HCT116 (cell line): Measurements from ENCODE around the gene CELF4. TPM values are rescaled to one million over a fixed set of nuclear protein-coding genes. Genes with fewer than 3 reads are reported as not detected.

Source experiments
- ATAC-seq: fragments of 200-7000 bp; cut with Tn5 transposase; 2 replicates; pipeline ENCODE4 v1.9.1; 2020; ENCODE audit warnings: mild to moderate bottlenecking, moderate library complexity
- BruUV-seq: library from RNA; stranded (reverse); fragments of 400-500 nt; replicated peaks from 2 replicates; lab custom pipeline; 2021; lab: Mats Ljungman, UMichigan
- CTCF ChIA-PET: fragments of 300-600 bp; sonication (Branson Sonifier 250); formaldehyde crosslinking; loops from one replicate; lab custom pipeline; 2021; ENCODE audit warnings: antibody characterized with exemption; lab: Charles Lee
- POLR2A ChIA-PET: fragments of 300-600, 350-600 bp; sonication (Branson Sonifier 250); formaldehyde crosslinking; loops from one replicate; lab custom pipeline; 2021; ENCODE audit warnings: antibody characterized with exemption; lab: Charles Lee
- RAD21 ChIA-PET, 2 experiments: fragments of 300-600 bp; sonication (Branson Sonifier 250); formaldehyde crosslinking; loops; one replicate each; lab custom pipeline; 2023; ENCODE audit warnings: low total read pairs in 2 of 2; ENCODE audit not compliant: uncharacterized antibody in 2 of 2, unreplicated experiment in 2 of 2, low non-redundant PET in 1 of 2; lab: Charles Lee
- DNase-seq: peaks from one replicate; pipeline ENCODE4 v3.0.0-alpha.2; 2010; ENCODE audit warnings: low read depth, low spot score
- H2AFZ ChIP-seq: fragments of 200-600 bp; shearing (Covaris generic), sonication (generic); 2 replicates; pipeline ENCODE4 v1.6.1; 2017; ENCODE audit warnings: low read depth, mixed run types, mixed read lengths, antibody characterized with exemption, low read length; ENCODE audit not compliant: poor library complexity, severe bottlenecking
- H3K27ac ChIP-seq: 2 replicates; pipeline ENCODE4 v1.5.1; 2012; ENCODE audit warnings: low read depth, low read length
- H3K27me3 ChIP-seq: fragments of 200-600 bp; sonication (generic); 2 replicates; pipeline ENCODE4 v1.6.1; 2016; ENCODE audit warnings: mixed run types, low read length, mixed read lengths; ENCODE audit not compliant: insufficient read depth
- H3K36me3 ChIP-seq, 2 experiments: fragments of 200-500 bp in 1 of 2; fragments of 200-600 bp in 1 of 2; sonication (Bioruptor generic) in 1 of 2; sonication (generic) in 1 of 2; 2 replicates each; pipeline versions ENCODE4 v1.5.1 to v1.6.1; 2014 to 2016; ENCODE audit warnings: low read length in 2 of 2, inconsistent platforms in 1 of 2, mixed read lengths in 1 of 2, mixed run types in 1 of 2; ENCODE audit not compliant: insufficient read depth in 2 of 2, control insufficient read depth in 1 of 2
- H3K4me1 ChIP-seq, 2 experiments: fragments of 200-600 bp in 1 of 2; sonication (generic) in 1 of 2; 2 replicates each; pipeline versions ENCODE4 v1.5.1 to v1.6.1; 2012 to 2017; ENCODE audit warnings: low read length in 2 of 2, inconsistent platforms in 1 of 2, mild to moderate bottlenecking in 1 of 2, mixed read lengths in 1 of 2, mixed run types in 1 of 2, moderate library complexity in 1 of 2; ENCODE audit not compliant: insufficient read depth in 2 of 2, control insufficient read depth in 1 of 2
- H3K4me2 ChIP-seq: fragments of 200-600 bp; sonication (generic); 2 replicates; pipeline ENCODE4 v1.6.1; 2017; ENCODE audit warnings: mixed run types, low read length, mixed read lengths
- H3K4me3 ChIP-seq, 2 experiments: fragments of 200-600 bp in 1 of 2; sonication (generic) in 1 of 2; replicated peaks in 1 of 2; 2 replicates each; pipeline ENCODE4 v1.5.1; 2011 to 2016; ENCODE audit warnings: low read length in 2 of 2, control low read depth in 1 of 2, low read depth in 1 of 2, mild to moderate bottlenecking in 1 of 2, mixed read lengths in 1 of 2, mixed run types in 1 of 2
- H3K79me2 ChIP-seq: fragments of 200-600 bp; sonication (generic); 2 replicates; pipeline ENCODE4 v1.6.1; 2017; ENCODE audit warnings: mild to moderate bottlenecking, mixed run types, low read length, moderate library complexity, mixed read lengths; ENCODE audit not compliant: insufficient read depth
- H3K9ac ChIP-seq: fragments of 200-600 bp; sonication (generic); 2 replicates; pipeline ENCODE4 v1.6.1; 2016; ENCODE audit warnings: low read length, mixed read lengths
- H3K9me2 ChIP-seq: fragments of 200-600 bp; sonication (generic), shearing (Covaris generic); 2 replicates; pipeline ENCODE4 v1.6.1; 2017; ENCODE audit warnings: mixed run types, mild to moderate bottlenecking, moderate library complexity; ENCODE audit not compliant: insufficient read depth
- H3K9me3 ChIP-seq, 2 experiments: fragments of 200-500 bp in 1 of 2; fragments of 200-600 bp in 1 of 2; sonication (Bioruptor generic) in 1 of 2; sonication (generic) in 1 of 2; 2 replicates each; pipeline ENCODE4 v1.6.1; 2014 to 2017; ENCODE audit warnings: low read length in 2 of 2, mixed read lengths in 2 of 2, inconsistent platforms in 1 of 2, low read depth in 1 of 2, mild to moderate bottlenecking in 1 of 2, mixed run types in 1 of 2, moderate library complexity in 1 of 2; ENCODE audit not compliant: control insufficient read depth in 1 of 2, insufficient read depth in 1 of 2
- H4K20me1 ChIP-seq: fragments of 200-600 bp; sonication (generic), shearing (Covaris generic); 2 replicates; pipeline ENCODE4 v1.6.1; 2017; ENCODE audit warnings: mixed run types, mild to moderate bottlenecking, moderate library complexity; ENCODE audit not compliant: insufficient read depth
- CEBPB ChIP-seq: IDR thresholded peaks from 2 replicates; pipeline ENCODE4 v1.6.1; 2012; ENCODE audit warnings: low read depth
- EGR1 ChIP-seq: IDR thresholded peaks from 2 replicates; pipeline ENCODE4 v1.6.1; 2012; ENCODE audit warnings: low read depth
- ELF1 ChIP-seq: IDR thresholded peaks from 2 replicates; pipeline ENCODE4 v1.6.1; 2012; ENCODE audit warnings: low read depth, borderline replicate concordance
- EZH2phosphoT487 ChIP-seq: fragments of 200-600 bp; IDR thresholded peaks from 2 replicates; pipeline ENCODE4 v1.6.1; 2018; ENCODE audit warnings: antibody characterized with exemption, borderline replicate concordance
- POLR2A ChIP-seq: IDR thresholded peaks from 2 replicates; pipeline ENCODE4 v1.7.0; 2011; ENCODE audit warnings: borderline replicate concordance; ENCODE audit not compliant: insufficient read depth, insufficient read length; ENCODE audit errors: extremely low read depth
- SIN3A ChIP-seq: IDR thresholded peaks from 2 replicates; pipeline ENCODE4 v1.6.1; 2012; ENCODE audit warnings: low read depth
- SRF ChIP-seq: IDR thresholded peaks from 2 replicates; pipeline ENCODE4 v1.6.1; 2012; ENCODE audit warnings: low read depth
- TCF7L2 ChIP-seq: IDR thresholded peaks from 2 replicates; pipeline ENCODE4 v1.7.0; 2011; ENCODE audit warnings: borderline replicate concordance, inconsistent platforms; ENCODE audit not compliant: insufficient read depth, insufficient read length; ENCODE audit errors: extremely low read depth
- ZFX ChIP-seq: fragments of 450-650 bp; IDR thresholded peaks from 2 replicates; pipeline ENCODE4 v1.6.1; 2017
- ZNF274 ChIP-seq: fragments of 200-500 bp; sonication (Bioruptor generic); IDR thresholded peaks from 2 replicates; pipeline ENCODE4 v1.6.1; 2014; ENCODE audit warnings: mild to moderate bottlenecking, low read depth, low read length, inconsistent platforms
- intact Hi-C: fragments of 100-400 bp; cut with micrococcal nuclease; formaldehyde crosslinking; loops from 2 replicates; pipeline ENCODE4 v1.10.0; 2022
- total RNA-seq: library from RNA; stranded (reverse); gene quantifications from one replicate; pipeline ENCODE4 v1.2.1, GENCODE V29; 2021; ENCODE audit not compliant: unreplicated experiment
- TF ChIP-seq, protein P1 (sequence below), 3 experiments: fragments of 200-600 bp in 1 of 3; sonication (generic) in 1 of 3; IDR thresholded peaks in 2 of 3; conservative IDR thresholded peaks in 1 of 3; 2 replicates each; pipeline ENCODE4 v1.5.1; 2012 to 2017; ENCODE audit warnings: low read depth in 2 of 3, low read length in 2 of 3, antibody characterized with exemption in 1 of 3, borderline replicate concordance in 1 of 3, control low read depth in 1 of 3, mild to moderate bottlenecking in 1 of 3, mixed read lengths in 1 of 3, mixed run types in 1 of 3, moderate library complexity in 1 of 3; ENCODE audit not compliant: insufficient read depth in 1 of 3
- TF ChIP-seq, protein P2 (sequence below): IDR thresholded peaks from 2 replicates; pipeline ENCODE4 v1.6.1; 2011; ENCODE audit warnings: mild to moderate bottlenecking, low read length, moderate library complexity; ENCODE audit not compliant: insufficient replicate concordance; ENCODE audit errors: extremely low read depth
- TF ChIP-seq, protein P3 (sequence below): IDR thresholded peaks from 2 replicates; pipeline ENCODE4 v1.6.1; 2012; ENCODE audit warnings: low read depth
- TF ChIP-seq, protein P4 (sequence below): IDR thresholded peaks from 2 replicates; pipeline ENCODE4 v1.6.1; 2012

CELF4 gene
- total RNA-seq, 1 experiment from 2014 or later, result not detected

DNA sequence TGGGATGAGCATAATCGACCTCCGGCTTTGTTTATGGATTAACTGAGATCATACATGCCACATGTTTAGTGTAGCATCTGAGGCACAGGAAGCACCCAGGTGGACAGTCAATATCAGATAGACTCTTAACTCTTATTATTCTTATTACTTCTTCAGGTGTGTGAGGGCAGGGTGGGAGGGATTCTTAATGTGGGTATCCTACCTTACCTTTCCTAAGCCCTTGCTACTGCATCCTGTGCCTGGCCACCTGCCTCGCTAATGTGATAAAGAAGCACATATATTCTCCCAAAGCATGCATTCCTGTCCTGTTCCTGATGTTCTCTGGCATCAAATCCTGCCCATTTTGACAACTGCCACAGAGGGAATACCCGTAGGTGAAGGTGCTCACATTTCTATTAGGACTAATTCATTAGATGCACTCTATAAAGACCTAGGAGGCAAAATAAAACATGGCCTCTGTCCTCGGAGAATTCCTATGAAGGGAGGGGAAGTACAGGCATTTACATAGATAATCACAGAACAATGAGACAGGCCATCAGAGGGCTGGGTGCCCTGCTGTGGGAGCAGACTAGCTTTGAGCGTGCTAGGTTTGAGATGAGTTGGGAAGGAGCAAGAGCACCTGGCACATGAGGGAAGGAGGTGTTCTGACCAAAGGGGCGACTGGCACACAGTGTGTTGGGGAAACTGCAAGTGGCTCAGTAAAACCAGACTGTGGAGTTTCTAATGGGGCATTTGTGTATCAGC is 19.5 kb upstream of the CELF4 start:
- Histone ChIP-seq H3K9me3 (no peaks in the 10 kb centered on the region), H3K4me2 (no peak overlapping the region), H3K4me1 (no peaks in the 10 kb centered on the region), H4K20me1 (no peaks in the 10 kb centered on the region), H2AFZ (no peak overlapping the region), H3K9ac (no peak overlapping the region), H3K79me2 (no peaks in the 10 kb centered on the region), H3K27ac (no peak overlapping the region), H3K27me3 (peaks cover 29% of the 10 kb centered on the region; the same call in 1 of the 2 replicates), H3K4me3 (no peak overlapping the region), H3K9me2 (no peaks in the 10 kb centered on the region), H3K36me3 (no peaks in the 10 kb centered on the region)
- ATAC-seq, result no peak
- BruUV-seq, result no TSS peak
- CTCF ChIA-PET, result no interaction called here
- TF ChIP-seq SRF (no peak), ZFX (no peak), EGR1 (no peak), CEBPB (no peak), TCF7L2 (no peak), EZH2phosphoT487 (no peak), POLR2A (no peak), SIN3A (no peak), ELF1 (no peak), ZNF274 (no peak)
- TF ChIP-seq, protein P1, sequence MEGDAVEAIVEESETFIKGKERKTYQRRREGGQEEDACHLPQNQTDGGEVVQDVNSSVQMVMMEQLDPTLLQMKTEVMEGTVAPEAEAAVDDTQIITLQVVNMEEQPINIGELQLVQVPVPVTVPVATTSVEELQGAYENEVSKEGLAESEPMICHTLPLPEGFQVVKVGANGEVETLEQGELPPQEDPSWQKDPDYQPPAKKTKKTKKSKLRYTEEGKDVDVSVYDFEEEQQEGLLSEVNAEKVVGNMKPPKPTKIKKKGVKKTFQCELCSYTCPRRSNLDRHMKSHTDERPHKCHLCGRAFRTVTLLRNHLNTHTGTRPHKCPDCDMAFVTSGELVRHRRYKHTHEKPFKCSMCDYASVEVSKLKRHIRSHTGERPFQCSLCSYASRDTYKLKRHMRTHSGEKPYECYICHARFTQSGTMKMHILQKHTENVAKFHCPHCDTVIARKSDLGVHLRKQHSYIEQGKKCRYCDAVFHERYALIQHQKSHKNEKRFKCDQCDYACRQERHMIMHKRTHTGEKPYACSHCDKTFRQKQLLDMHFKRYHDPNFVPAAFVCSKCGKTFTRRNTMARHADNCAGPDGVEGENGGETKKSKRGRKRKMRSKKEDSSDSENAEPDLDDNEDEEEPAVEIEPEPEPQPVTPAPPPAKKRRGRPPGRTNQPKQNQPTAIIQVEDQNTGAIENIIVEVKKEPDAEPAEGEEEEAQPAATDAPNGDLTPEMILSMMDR (IDR thresholded peaks at IDR 0.05 in 2 of 3, conservative IDR thresholded peaks at IDR 0.05 in 1 of 3; ENCODE audit: borderline replicate concordance in 1 of 3, insufficient read depth in 1 of 3, low read depth in 2 of 3, low read length in 2 of 3), result no peak
- TF ChIP-seq, protein P2, sequence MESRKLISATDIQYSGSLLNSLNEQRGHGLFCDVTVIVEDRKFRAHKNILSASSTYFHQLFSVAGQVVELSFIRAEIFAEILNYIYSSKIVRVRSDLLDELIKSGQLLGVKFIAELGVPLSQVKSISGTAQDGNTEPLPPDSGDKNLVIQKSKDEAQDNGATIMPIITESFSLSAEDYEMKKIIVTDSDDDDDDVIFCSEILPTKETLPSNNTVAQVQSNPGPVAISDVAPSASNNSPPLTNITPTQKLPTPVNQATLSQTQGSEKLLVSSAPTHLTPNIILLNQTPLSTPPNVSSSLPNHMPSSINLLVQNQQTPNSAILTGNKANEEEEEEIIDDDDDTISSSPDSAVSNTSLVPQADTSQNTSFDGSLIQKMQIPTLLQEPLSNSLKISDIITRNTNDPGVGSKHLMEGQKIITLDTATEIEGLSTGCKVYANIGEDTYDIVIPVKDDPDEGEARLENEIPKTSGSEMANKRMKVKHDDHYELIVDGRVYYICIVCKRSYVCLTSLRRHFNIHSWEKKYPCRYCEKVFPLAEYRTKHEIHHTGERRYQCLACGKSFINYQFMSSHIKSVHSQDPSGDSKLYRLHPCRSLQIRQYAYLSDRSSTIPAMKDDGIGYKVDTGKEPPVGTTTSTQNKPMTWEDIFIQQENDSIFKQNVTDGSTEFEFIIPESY, result no peak
- TF ChIP-seq, protein P3, sequence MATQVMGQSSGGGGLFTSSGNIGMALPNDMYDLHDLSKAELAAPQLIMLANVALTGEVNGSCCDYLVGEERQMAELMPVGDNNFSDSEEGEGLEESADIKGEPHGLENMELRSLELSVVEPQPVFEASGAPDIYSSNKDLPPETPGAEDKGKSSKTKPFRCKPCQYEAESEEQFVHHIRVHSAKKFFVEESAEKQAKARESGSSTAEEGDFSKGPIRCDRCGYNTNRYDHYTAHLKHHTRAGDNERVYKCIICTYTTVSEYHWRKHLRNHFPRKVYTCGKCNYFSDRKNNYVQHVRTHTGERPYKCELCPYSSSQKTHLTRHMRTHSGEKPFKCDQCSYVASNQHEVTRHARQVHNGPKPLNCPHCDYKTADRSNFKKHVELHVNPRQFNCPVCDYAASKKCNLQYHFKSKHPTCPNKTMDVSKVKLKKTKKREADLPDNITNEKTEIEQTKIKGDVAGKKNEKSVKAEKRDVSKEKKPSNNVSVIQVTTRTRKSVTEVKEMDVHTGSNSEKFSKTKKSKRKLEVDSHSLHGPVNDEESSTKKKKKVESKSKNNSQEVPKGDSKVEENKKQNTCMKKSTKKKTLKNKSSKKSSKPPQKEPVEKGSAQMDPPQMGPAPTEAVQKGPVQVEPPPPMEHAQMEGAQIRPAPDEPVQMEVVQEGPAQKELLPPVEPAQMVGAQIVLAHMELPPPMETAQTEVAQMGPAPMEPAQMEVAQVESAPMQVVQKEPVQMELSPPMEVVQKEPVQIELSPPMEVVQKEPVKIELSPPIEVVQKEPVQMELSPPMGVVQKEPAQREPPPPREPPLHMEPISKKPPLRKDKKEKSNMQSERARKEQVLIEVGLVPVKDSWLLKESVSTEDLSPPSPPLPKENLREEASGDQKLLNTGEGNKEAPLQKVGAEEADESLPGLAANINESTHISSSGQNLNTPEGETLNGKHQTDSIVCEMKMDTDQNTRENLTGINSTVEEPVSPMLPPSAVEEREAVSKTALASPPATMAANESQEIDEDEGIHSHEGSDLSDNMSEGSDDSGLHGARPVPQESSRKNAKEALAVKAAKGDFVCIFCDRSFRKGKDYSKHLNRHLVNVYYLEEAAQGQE, result no peak
- TF ChIP-seq, protein P4, sequence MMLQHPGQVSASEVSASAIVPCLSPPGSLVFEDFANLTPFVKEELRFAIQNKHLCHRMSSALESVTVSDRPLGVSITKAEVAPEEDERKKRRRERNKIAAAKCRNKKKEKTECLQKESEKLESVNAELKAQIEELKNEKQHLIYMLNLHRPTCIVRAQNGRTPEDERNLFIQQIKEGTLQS, result no peak
- DNase-seq, result no peak
- intact Hi-C loops, result no loop called here
- RAD21 ChIA-PET, result interaction anchor here in 1 of 2 experiments (0.7 kb wide), 1 partner anchor 175 kb away, joined by 4 read pairs; no protein-coding TSS in a partner anchor
- POLR2A ChIA-PET, result no interaction called here
